Right lobe of liver (tissue), 6 donors: ENCODE results near the gene TUBA8. TPM values are rescaled to one million over a fixed set of nuclear protein-coding genes. Genes with fewer than 3 reads are reported as not detected.
"Not testable (repeated sequence)": the region's sequence is repeated elsewhere in the genome, so short reads cannot be mapped to it uniquely, and the experiment has no call there.

Experiments used
- ATAC-seq, 4 donors: fragments of 200-7000 bp; cut with Tn5 transposase; one replicate each; pipeline ENCODE4 v1.9.1; 2020; ENCODE audit warnings: mild to moderate bottlenecking in 4 of 4, moderate library complexity in 4 of 4
- DNase-seq, 3 donors: peaks; one replicate each; pipeline ENCODE4 v3.0.0-alpha.2; 2020
- H3K27ac ChIP-seq, 3 donors: fragments of 200-600 bp; one replicate each; pipeline ENCODE4 v1.8.0; 2022
- H3K27me3 ChIP-seq, 2 donors: fragments of 200-600 bp; one replicate each; pipeline ENCODE4 v1.8.0; 2022
- H3K36me3 ChIP-seq, 4 donors: fragments of 200-600 bp; sonication (generic) in 1 of 4; one replicate each; pipeline versions ENCODE4 v1.5.1 to v1.8.0; 2017 to 2022; ENCODE audit warnings: control low read depth in 1 of 4
- H3K4me1 ChIP-seq, 4 donors: fragments of 200-600 bp; sonication (generic) in 1 of 4; one replicate each; pipeline versions ENCODE4 v1.5.1 to v1.8.0; 2017 to 2022; ENCODE audit warnings: control low read depth in 1 of 4
- H3K4me3 ChIP-seq, 3 donors: fragments of 200-600 bp; one replicate each; pipeline ENCODE4 v1.8.0; 2022
- H3K9me3 ChIP-seq, 4 donors: fragments of 200-600 bp; sonication (generic) in 1 of 4; one replicate each; pipeline versions ENCODE4 v1.5.1 to v1.8.0; 2017 to 2022; ENCODE audit warnings: control low read depth in 1 of 4
- CTCF ChIP-seq, 4 donors: fragments of 200-600 bp in 3 of 4; fragments of 450-650 bp in 1 of 4; IDR thresholded peaks; one replicate each; pipeline versions ENCODE4 v1.5.1 to v1.8.0; 2016 to 2022; ENCODE audit warnings: antibody characterized with exemption in 4 of 4, mild to moderate bottlenecking in 2 of 4
- POLR2A ChIP-seq: fragments of 450-650 bp; IDR thresholded peaks from one replicate; pipeline ENCODE4 v1.6.1; 2017; ENCODE audit warnings: antibody characterized with exemption, mild to moderate bottlenecking
- WGBS: methylation state at CpG from one replicate; pipeline ENCODE4 v1.1.6; 2018; ENCODE audit warnings: low coverage, low lambda C conversion rate; ENCODE audit not compliant: insufficient coverage; ENCODE audit errors: missing lambda C conversion rate; 5-methylcytosine and 5-hydroxymethylcytosine counted together
- intact Hi-C, 2 donors: fragments of 100-400 bp; cut with DNase I; formaldehyde crosslinking; loops; one replicate each; pipeline versions ENCODE4 v1.11.2 to v1.14.1; 2022
- total RNA-seq, 6 experiments: library from RNA; depleted of rRNA in 2 of 6; stranded (reverse); fragments of >200 nt in 2 of 6; fragmentation: NEBNext Ultra II Directional in 3 of 6; extraction: Animal tissue kit (Norgen Biotek cat#: 25700) in 3 of 6; gene quantifications; one replicate each; pipeline versions ENCODE4 v1.1.0 to v1.2.4, GENCODE V29; 2016 to 2023
- donor health status: DM: no; HTN: yes; CAD: no.
- donor health status: DM: no; HTN: no; CAD: no.
- donor health status: DM: no; HTN: no; CAD: no.
- donor health status: DM: no; HTN: yes; CAD: no.
- donor health status: DM: no; HTN: yes; CAD: no.

Gene TUBA8
- total RNA-seq, 6 experiments from 2014 or later, result 0.58 to 4.8 (median 1.7) TPM

- H3K27me3 ChIP-seq, result no peaks in the 10 kb centered on the region
- H3K4me1 ChIP-seq, result peaks cover 0 to 8% (median 0%) of the 10 kb centered on the region in 4 donors
- 39% methylated on average over 2 of the region's 2 CpGs for WGBS
- peak in 1 of 3 donors; percentile 65 for DNase-seq
- H3K36me3 ChIP-seq, result no peaks in the 10 kb centered on the region
- H3K27ac ChIP-seq, result no peak overlapping the region
- ATAC-seq, result peak; percentile 81 to 94 (median 86)
- no peaks in the 10 kb centered on the region for H3K9me3 ChIP-seq
- TF ChIP-seq POLR2A, result no peak
- TF ChIP-seq CTCF (IDR thresholded peaks at IDR 0.05), result no peak
- H3K4me3 ChIP-seq, result no peak overlapping the region
- intact Hi-C loops, result no loop called here
Measured at GRCh38 chr22:18133452-18133851, 22.8 kb downstream of the TUBA8 start.

- peak in 1 of 4 donors; percentile 16 for ATAC-seq
- Histone ChIP-seq H3K27me3 (no peaks in the 10 kb centered on the region), H3K4me1 (peaks cover 0 to 12% (median 0%) of the 10 kb centered on the region in 4 donors), H3K9me3 (no peaks in the 10 kb centered on the region), H3K27ac (no peak overlapping the region), H3K36me3 (no peaks in the 10 kb centered on the region), H3K4me3 (no peak overlapping the region)
- WGBS, result 95% methylated on average over 17 of the region's 21 CpGs
- TF ChIP-seq POLR2A (no peak), CTCF (IDR thresholded peaks at IDR 0.05) (no peak)
- no peak for DNase-seq
- intact Hi-C loops, result no loop called here
Measured at GRCh38 chr22:18136563-18137320, 26.1 kb downstream of the TUBA8 start.

- H3K4me1 ChIP-seq, DNase-seq, H3K36me3 ChIP-seq, H3K27me3 ChIP-seq, H3K27ac ChIP-seq, H3K9me3 ChIP-seq, ATAC-seq, H3K4me3 ChIP-seq, intact Hi-C loops: not testable (repeated sequence)
- WGBS, result 85% methylated on average over 6 of the region's 6 CpGs
Measured at GRCh38 chr22:18141004-18141403, 30.4 kb downstream of the TUBA8 start.

- DNase-seq (no peak), ATAC-seq (no peak)
- Histone ChIP-seq H3K27me3 (no peaks in the 10 kb centered on the region), H3K9me3 (no peaks in the 10 kb centered on the region), H3K4me3 (no peak overlapping the region), H3K27ac (no peak overlapping the region), H3K4me1 (peaks cover 0 to 17% (median 4%) of the 10 kb centered on the region in 4 donors), H3K36me3 (no peaks in the 10 kb centered on the region)
- intact Hi-C loops, result no loop called here
- TF ChIP-seq CTCF (IDR thresholded peaks at IDR 0.05) (no peak), POLR2A (no peak)
Measured at GRCh38 chr22:18144105-18144504, 33.5 kb downstream of the TUBA8 start.

- no peak for ATAC-seq
- TF ChIP-seq POLR2A (no peak), CTCF (IDR thresholded peaks at IDR 0.05) (no peak)
- intact Hi-C loops, result no loop called here
- WGBS, result 81% methylated on average over 20 of the region's 23 CpGs
- Histone ChIP-seq H3K4me1 (peaks cover 0 to 14% (median 4%) of the 10 kb centered on the region in 4 donors), H3K4me3 (no peak overlapping the region), H3K27ac (no peak overlapping the region), H3K9me3 (no peaks in the 10 kb centered on the region), H3K27me3 (no peaks in the 10 kb centered on the region), H3K36me3 (no peaks in the 10 kb centered on the region)
- no peak for DNase-seq
Measured at GRCh38 chr22:18145676-18146388, 35.2 kb downstream of the TUBA8 start.
